GM19240 (cell line): Measurements from ENCODE around the gene ZFR2.
A peak's percentile ranks its signal among the peaks of the same experiment; 100 is the strongest.
"Not testable (repeated sequence)": the region's sequence is repeated elsewhere in the genome, so short reads cannot be mapped to it uniquely, and the experiment has no call there.

ENCODE experiments used
- DNase-seq: peaks from one replicate; pipeline ENCODE4 v3.0.0; 2011; ENCODE audit warnings: low spot score; ENCODE audit not compliant: insufficient read length

ZFR2 gene

GRCh38 chr19:3874695-3875094 is 5.9 kb upstream of the ZFR2 start:
- not testable (repeated sequence) for DNase-seq

- no peak for DNase-seq
Observed at GRCh38 chr19:3873151-3873550, 4.3 kb upstream of the ZFR2 start.

GRCh38 chr19:3867971-3868769 is 668 bp downstream of the ZFR2 start:
- no peak for DNase-seq

DNA sequence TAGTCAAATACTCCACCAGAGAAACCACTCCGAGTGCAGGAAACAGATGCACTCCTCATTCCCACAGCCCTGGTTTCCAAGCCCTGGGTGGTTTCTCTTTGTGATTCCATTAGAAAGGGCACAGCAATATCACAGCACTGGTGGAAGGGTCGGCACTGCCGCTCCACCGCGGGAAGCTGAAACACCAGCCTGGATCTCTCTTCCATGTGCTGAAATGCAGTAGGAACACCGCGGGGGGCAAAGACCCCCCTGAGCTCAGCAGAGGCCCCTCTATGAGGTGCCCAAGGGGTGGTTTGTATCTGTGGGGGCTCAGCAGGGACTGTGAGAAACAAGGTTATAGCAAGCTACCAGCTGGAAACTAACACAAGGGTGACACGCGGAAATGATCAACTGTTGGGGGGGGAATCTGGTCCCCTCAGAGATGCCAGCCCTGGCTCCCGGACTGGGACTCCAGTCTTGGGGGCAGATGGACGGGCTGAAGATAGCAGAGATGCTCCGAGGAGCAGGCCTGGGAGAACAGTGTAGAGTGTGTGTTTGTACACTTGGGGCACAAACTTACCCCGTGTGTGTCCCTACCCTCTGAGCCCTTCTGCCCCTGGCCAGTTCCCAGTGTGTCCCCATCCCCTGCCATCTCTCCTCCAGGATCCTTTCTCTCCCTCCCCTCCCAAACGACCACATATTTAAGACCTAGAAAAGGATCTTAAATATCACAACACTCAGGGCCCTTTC is 1.8 kb downstream of the ZFR2 start:
- DNase-seq = no peak

DNA sequence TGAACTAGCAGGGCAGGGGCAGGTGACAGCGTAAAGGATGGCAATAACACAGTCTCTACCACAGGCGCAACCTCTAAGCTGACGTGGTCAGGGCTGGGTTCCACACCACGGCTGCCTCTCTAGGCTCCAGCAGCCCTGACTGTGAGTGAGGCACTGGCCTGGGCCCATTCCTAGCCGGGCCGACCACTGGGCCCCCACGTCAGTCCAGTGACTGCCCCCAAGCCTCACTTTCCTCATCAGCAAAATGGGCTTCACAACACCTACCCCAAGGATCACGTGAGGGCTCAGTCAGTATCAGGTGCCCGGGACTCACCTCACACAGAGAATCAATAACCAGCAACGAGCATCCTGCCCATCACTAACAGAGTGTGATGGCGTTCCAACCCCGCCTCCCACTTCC is 5.2 kb downstream of the ZFR2 start:
- DNase-seq = no peak

DNA sequence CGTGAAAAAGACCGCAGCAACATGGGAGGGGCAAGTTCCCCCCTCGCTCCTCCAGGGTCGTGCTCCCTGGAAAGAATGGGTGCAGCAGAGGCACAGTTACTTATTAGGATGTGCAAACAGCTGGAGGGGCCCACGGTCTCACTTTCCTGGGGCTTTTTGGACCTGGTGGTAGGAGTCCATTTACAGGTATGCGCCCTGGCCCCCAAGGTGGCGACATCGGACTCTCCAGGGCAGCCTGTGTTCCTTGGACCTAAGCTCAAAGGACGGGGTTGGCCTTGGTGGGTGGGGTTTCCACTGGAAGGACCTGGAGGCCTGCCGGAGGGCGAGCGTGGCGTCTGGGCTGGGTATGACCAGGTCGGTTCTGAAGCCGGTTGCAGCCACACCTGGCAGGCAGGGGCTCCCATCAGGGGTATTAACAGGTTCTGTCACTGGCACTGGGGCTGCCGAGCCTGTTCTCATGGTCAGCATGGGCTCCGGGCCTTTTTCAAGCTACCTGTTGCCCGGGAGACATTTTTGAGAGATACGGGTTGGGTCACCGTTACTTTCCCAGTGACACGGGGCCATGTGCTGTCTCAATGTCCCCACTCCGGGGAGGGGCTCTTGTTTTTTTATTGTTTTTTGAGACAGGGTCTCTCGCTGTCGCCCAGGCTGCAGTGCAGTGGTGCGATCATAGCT is 5.9 kb downstream of the ZFR2 start:
- no peak for DNase-seq

DNA sequence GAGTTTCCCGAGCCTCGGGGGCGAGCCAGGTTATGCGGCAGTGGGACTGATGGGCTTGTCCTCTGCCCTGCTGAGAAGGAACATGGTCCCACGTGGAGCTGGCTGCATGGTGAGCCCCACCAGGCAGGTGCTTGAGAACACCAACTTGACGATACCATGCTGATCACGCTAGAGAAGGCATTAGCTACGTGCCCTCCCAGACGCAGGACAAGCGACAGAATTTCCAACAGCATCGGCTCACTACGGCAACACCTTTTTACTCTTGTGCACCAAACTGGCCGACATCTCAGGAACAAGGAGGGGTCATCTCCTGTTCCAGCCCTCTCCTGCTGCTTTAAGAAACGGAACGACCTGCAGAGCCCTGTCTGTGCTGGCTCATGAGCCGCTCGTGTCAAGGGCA is 8.3 kb downstream of the ZFR2 start:
- DNase-seq = no peak

DNA sequence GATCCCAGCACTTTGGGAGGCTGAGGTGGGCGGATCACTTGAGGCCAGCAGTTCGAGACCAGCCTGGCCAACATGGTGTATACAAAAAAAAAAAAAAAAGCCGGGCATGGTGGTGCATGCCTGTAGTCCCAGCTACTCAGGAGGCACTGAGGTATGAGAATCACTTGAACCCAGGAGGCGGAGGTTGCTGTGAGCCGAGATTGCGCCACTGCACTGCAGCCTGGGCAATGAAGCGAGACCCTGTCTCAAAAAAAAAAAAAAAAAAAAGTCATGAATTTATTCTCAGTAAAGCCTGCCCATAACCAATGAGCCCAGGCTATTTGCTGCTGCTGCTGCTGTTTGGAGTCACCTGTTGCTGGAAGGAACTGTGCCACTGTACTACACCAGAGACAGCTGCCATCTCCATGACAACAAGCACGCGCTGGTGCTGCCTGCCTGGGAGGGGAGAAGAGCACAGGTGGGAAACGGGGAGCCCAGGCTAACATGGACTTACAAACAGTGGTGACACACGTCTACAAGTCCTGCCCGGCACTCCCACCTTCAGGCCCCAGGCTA is 11.3 kb downstream of the ZFR2 start:
- DNase-seq = peak; percentile 47

- no peak for DNase-seq
Observed at GRCh38 chr19:3855320-3855719, 13.5 kb downstream of the ZFR2 start.

DNA sequence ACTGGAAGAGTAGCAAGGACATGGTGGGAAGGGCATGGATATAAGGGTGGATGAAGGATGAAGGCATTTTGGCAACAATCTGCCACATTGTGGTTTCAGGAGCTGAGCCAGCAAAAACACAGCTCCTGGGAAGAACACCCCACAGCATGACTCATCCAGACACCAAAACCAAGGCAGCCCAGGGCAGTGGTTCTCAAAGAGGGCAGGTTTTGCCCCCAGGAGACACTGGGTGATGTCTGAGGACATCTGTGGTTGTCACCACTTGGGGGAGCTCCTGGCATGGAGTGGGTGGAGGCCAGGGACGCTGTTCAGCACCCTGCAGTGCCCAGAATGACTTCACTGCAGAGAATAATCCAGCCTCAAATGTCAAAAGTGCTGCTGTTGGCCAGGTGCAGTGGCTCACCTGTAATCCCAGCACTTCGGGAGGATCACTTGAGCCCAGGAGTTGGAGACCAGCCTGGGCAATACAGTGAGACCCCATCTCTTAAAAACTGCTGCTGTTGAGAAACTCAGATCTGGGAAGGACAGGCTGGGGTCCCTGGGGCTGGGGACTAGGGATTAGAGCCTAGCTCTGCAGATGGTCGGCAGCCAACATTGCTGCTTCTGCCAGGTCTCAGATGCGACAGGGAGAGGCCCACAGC is 16.1 kb downstream of the ZFR2 start:
- DNase-seq = no peak

GRCh38 chr19:3852177-3852511 is 16.7 kb downstream of the ZFR2 start:
- no peak for DNase-seq

DNA sequence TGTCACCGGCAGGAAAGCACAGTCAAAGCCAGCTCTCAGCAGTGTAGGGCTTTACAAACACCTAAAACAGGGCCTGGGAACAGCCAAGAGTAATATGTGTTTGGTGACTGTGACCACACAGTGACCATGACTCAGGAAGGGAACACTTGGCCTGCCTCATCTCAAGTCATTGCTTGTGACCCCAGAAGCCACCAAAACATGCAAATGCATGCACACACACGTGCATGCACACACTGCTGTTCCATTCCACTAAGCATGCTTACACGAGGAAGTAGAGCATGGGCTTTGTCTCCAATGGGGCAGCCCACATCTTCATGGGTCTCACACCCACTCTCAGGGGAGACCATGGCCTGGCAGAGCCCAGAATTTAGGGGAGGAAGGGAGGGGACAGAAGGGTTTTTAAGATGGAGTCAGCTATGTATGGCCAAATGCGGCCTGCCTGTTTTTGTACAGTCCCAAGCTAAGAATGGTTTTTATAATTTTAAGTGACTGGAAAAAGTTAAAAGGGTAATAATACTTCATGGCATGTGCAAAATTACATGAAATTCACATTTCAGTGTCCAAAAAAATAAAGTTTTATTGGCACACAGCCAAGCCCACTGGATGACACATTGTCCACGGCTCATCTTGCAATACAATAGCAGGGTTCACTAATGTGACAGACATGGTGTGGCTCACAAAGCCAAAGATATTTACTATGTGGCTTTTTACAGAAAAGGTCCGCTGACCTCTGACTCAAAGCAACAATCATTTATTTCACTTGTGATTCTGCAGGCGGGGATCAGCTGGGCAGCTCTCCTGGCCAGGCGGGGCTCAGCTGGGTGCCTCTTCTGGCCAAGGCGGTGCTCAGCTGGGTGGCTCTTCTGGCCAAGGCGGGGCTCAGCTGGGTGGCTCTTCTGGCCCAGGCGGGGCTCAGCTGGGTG is 17.3 kb downstream of the ZFR2 start:
- DNase-seq = no peak

DNA sequence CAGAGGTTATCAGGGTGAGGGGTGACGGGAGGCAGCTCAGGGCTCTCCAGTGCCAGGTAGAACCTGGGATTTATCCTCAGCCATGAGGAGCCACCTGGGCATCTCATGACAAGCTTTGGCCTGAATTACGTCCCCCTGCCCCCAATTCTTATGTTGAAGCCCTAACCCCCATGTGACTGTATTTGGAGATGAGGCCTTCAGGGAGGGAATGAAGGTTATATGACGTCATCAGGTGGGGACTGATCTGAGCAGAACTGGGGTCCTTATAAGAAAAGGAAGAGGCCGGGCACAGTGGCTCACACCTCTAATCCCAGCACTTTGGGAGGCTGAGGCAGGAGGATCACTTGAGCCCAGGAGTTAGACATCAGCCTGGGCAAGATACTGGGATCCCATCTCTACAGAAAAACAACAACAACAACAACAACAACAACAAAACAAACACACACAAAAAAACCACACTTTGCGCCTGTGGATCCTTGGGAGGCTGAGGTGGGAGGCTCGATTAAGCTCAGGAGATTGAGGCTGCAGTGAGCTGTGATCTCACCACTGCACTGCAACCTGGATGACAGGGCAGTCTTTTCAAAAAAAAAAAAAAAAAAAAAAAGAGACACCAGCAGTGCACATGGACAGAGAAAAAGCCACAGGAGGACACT is 18.4 kb downstream of the ZFR2 start:
- no peak for DNase-seq

GRCh38 chr19:3849787-3850186 is 19.1 kb downstream of the ZFR2 start:
- DNase-seq = no peak

DNA sequence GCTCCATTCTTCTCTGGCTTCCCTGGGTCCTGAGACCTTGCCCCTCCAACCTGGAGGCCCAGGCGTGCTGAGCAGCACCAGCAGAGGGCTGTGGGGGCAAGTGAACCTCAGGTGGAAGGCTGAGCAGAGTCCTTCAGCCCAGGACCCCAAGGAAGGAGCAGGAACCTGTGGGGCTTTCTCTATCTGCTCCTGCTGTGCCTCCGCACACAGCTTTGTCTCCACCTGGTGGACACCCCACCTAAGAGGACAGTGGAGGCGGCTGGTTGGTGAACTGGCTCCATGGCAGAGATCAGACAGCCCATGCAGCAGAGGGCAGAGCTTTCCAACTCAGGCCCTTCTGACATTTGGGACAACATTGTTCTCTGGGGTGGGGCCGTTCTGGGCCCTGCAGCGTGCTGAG is 19.7 kb downstream of the ZFR2 start:
- DNase-seq = no peak

GRCh38 chr19:3844596-3844995 is 24.2 kb downstream of the ZFR2 start:
- no peak for DNase-seq

DNA sequence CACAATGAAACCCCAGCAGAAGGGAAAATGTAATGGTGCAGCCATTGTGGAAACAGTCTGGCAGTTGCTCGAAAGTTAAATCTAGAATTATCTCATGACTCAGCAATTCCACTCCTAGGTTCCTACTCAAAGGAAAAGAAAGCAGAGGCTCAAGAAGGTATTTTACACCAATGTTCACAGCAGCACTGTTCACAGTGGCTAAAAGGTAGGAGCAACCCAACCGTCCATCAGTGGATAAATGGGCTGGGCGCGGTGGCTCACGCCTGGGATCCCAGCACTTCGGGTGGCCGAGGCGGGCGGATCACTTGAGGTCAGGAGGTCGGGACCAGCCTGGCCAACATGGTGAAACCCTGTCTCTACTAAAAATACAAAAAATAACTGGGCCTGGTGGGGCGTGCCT is 25.9 kb downstream of the ZFR2 start:
- DNase-seq = no peak

GRCh38 chr19:3840804-3841203 is 28.0 kb downstream of the ZFR2 start:
- DNase-seq = no peak

- no peak for DNase-seq
Observed at GRCh38 chr19:3839941-3840340, 28.9 kb downstream of the ZFR2 start.

GRCh38 chr19:3838661-3839060 is 30.2 kb downstream of the ZFR2 start:
- no peak for DNase-seq
